Ishikawa (cell line): ENCODE measurements around the gene DDAH1.

Experiments used
- CEBPB ChIP-seq: IDR thresholded peaks from 2 replicates; pipeline ENCODE4 v1.6.1; 2012
- EGR1 ChIP-seq: IDR thresholded peaks from 2 replicates; pipeline ENCODE4 v1.6.1; 2012
- YY1 ChIP-seq: IDR thresholded peaks from 2 replicates; pipeline ENCODE4 v1.6.1; 2012; ENCODE audit warnings: low read depth
- ZBTB7A ChIP-seq: IDR thresholded peaks from 2 replicates; pipeline ENCODE4 v1.6.1; 2012; ENCODE audit warnings: low read depth
- TF ChIP-seq, protein P1 (sequence below): IDR thresholded peaks from 2 replicates; pipeline ENCODE4 v1.6.1; 2012
- TF ChIP-seq, protein P2 (sequence below): IDR thresholded peaks from 2 replicates; pipeline ENCODE4 v1.6.1; 2012; ENCODE audit warnings: low read depth, mild to moderate bottlenecking

- TF ChIP-seq, protein P1, sequence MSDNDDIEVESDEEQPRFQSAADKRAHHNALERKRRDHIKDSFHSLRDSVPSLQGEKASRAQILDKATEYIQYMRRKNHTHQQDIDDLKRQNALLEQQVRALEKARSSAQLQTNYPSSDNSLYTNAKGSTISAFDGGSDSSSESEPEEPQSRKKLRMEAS: no peak
- TF ChIP-seq YY1: no peak
- no peak for TF ChIP-seq EGR1
- TF ChIP-seq CEBPB: no peak
- TF ChIP-seq, protein P2, sequence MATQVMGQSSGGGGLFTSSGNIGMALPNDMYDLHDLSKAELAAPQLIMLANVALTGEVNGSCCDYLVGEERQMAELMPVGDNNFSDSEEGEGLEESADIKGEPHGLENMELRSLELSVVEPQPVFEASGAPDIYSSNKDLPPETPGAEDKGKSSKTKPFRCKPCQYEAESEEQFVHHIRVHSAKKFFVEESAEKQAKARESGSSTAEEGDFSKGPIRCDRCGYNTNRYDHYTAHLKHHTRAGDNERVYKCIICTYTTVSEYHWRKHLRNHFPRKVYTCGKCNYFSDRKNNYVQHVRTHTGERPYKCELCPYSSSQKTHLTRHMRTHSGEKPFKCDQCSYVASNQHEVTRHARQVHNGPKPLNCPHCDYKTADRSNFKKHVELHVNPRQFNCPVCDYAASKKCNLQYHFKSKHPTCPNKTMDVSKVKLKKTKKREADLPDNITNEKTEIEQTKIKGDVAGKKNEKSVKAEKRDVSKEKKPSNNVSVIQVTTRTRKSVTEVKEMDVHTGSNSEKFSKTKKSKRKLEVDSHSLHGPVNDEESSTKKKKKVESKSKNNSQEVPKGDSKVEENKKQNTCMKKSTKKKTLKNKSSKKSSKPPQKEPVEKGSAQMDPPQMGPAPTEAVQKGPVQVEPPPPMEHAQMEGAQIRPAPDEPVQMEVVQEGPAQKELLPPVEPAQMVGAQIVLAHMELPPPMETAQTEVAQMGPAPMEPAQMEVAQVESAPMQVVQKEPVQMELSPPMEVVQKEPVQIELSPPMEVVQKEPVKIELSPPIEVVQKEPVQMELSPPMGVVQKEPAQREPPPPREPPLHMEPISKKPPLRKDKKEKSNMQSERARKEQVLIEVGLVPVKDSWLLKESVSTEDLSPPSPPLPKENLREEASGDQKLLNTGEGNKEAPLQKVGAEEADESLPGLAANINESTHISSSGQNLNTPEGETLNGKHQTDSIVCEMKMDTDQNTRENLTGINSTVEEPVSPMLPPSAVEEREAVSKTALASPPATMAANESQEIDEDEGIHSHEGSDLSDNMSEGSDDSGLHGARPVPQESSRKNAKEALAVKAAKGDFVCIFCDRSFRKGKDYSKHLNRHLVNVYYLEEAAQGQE: no peak
- no peak for TF ChIP-seq ZBTB7A
Measured at GRCh38 chr1:85327759-85328158, 137.2 kb downstream of the DDAH1 start.
